ENCODE data around the gene FGD3. TPM values are rescaled to one million over a fixed set of nuclear protein-coding genes. Genes with fewer than 3 reads are reported as not detected.

FGD3 gene
- total and polyA plus RNA-seq, 2 experiments from 2014 or later = not detected

GRCh38 chr9:93082841-93083411, 135.6 kb downstream of the FGD3 start:
- Histone ChIP-seq H4K20me1 (ENCODE audit: insufficient read depth) (no peaks in the 10 kb centered on the region), H3K79me2 (ENCODE audit: insufficient read depth) (no peaks in the 10 kb centered on the region), H2AFZ (no peak overlapping the region), H3K4me1 (ENCODE audit: insufficient read depth) (no peaks in the 10 kb centered on the region), H3K4me2 (ENCODE audit: unreplicated experiment) (no peak overlapping the region), H3K27ac (no peak overlapping the region), H3F3A (ENCODE audit: insufficient read depth) (0 out of 2 replicates have a peak, but pooled peaks cover 4% of the 10 kb centered on the region), H3K9me2 (ENCODE audit: insufficient read depth) (no peaks in the 10 kb centered on the region), H3K4me3 (no peak overlapping the region), H3K9me3 (ENCODE audit: low read depth) (no peaks in the 10 kb centered on the region), H3K9ac (no peak overlapping the region), H3K27me3 (replicated peaks; ENCODE audit: insufficient read depth) (no peaks in the 10 kb centered on the region), H3K36me3 (ENCODE audit: low read depth) (no peaks in the 10 kb centered on the region)
- in situ Hi-C loops (cut with MboI) = no loop called here
- WGBS, 2 experiments (ENCODE audit: low coverage in 1 of 2, low lambda C conversion rate in 2 of 2, missing lambda C conversion rate in 2 of 2) = 67 to 74% methylated on average over 16 to 18 of the region's 18 CpGs
- no peak for TF ChIP-seq EZH2 (IDR thresholded peaks at IDR 0.05; ENCODE audit: insufficient read depth, poor library complexity, severe bottlenecking)
- no peak for TF ChIP-seq EZH2phosphoT487 (IDR thresholded peaks at IDR 0.05; ENCODE audit: insufficient read depth, low read depth)
- no peak for DNase-seq

DNA sequence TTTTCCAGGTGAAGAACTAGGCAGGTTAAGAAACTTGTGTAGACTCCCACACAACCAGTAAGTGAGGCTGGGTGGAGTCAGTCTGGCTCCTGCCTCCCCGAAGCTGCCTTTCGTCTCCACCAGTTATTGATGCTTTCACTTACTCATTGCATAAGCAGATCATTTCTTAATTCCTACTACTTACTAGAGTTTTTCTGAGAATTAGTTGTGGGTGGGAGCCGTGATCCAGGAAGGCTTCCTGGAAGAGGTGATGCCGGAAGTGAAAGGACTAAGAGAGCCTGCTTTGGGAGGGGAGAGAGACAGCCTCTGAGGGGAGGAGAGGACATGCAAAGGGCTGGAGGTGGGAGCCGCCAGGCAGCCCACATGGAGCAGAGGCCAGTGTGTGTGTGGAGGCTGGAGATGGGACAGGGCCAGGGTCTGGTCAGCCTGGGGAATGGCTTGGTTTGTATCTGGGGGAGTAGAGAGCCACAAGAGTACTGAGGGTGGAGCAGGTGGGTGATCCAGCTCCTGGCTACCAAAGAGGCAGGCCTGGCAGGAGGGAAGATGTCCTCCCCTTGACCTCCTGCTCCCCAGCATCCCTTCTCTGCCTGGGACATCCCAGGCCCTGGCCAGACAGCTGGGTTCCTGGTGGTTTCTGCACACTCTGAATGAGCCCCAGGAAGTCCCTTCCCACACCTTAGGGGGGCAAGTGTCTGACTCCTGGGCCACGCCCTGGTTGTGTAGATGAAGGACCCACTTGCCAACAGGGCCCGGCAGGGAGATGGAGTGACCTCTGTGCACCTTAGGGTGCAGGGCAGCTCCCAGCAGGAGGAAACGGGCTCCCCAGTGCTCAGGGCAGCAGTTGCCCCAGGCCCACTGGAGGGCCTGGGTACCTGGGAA, 136.5 kb downstream of the FGD3 start:
- Histone ChIP-seq H3K36me3 (ENCODE audit: low read depth) (no peaks in the 10 kb centered on the region), H3F3A (ENCODE audit: insufficient read depth) (0 out of 2 replicates have a peak, but pooled peaks cover 4% of the 10 kb centered on the region), H3K27me3 (replicated peaks; ENCODE audit: insufficient read depth) (no peaks in the 10 kb centered on the region), H3K27ac (no peak overlapping the region), H3K79me2 (ENCODE audit: insufficient read depth) (no peaks in the 10 kb centered on the region), H3K9me2 (ENCODE audit: insufficient read depth) (no peaks in the 10 kb centered on the region), H3K4me3 (no peak overlapping the region), H4K20me1 (ENCODE audit: insufficient read depth) (no peaks in the 10 kb centered on the region), H3K9ac (no peak overlapping the region), H3K4me1 (ENCODE audit: insufficient read depth) (no peaks in the 10 kb centered on the region), H3K9me3 (ENCODE audit: low read depth) (no peaks in the 10 kb centered on the region), H2AFZ (no peak overlapping the region), H3K4me2 (ENCODE audit: unreplicated experiment) (no peak overlapping the region)
- in situ Hi-C loops (cut with MboI) = no loop called here
- 45% methylated on average over 8 of the region's 8 CpGs for WGBS, 2 experiments (ENCODE audit: low coverage in 1 of 2, low lambda C conversion rate in 2 of 2, missing lambda C conversion rate in 2 of 2)
- TF ChIP-seq EZH2 (IDR thresholded peaks at IDR 0.05; ENCODE audit: insufficient read depth, poor library complexity, severe bottlenecking) (no peak), EZH2phosphoT487 (IDR thresholded peaks at IDR 0.05; ENCODE audit: insufficient read depth, low read depth) (no peak)
- no peak for DNase-seq

GRCh38 chr9:93084471-93084881, 137.2 kb downstream of the FGD3 start:
- H3K4me3 ChIP-seq = no peak overlapping the region
- H3F3A ChIP-seq (ENCODE audit: insufficient read depth) = 0 out of 2 replicates have a peak, but pooled peaks cover 4% of the 10 kb centered on the region
- no peaks in the 10 kb centered on the region for H3K4me1 ChIP-seq (ENCODE audit: insufficient read depth)
- H3K79me2 ChIP-seq (ENCODE audit: insufficient read depth) = no peaks in the 10 kb centered on the region
- 76 to 82% methylated on average over 6 of the region's 6 CpGs for WGBS, 2 experiments (ENCODE audit: low coverage in 1 of 2, low lambda C conversion rate in 2 of 2, missing lambda C conversion rate in 2 of 2)
- H3K27me3 ChIP-seq (replicated peaks; ENCODE audit: insufficient read depth) = no peaks in the 10 kb centered on the region
- in situ Hi-C loops (cut with MboI) = no loop called here
- no peak overlapping the region for H2AFZ ChIP-seq
- no peak overlapping the region for H3K27ac ChIP-seq
- no peaks in the 10 kb centered on the region for H3K36me3 ChIP-seq (ENCODE audit: low read depth)
- no peaks in the 10 kb centered on the region for H4K20me1 ChIP-seq (ENCODE audit: insufficient read depth)
- no peaks in the 10 kb centered on the region for H3K9me2 ChIP-seq (ENCODE audit: insufficient read depth)
- TF ChIP-seq EZH2phosphoT487 (IDR thresholded peaks at IDR 0.05; ENCODE audit: insufficient read depth, low read depth) (no peak), EZH2 (IDR thresholded peaks at IDR 0.05; ENCODE audit: insufficient read depth, poor library complexity, severe bottlenecking) (no peak)
- no peak for DNase-seq
- H3K9ac ChIP-seq = no peak overlapping the region
- no peaks in the 10 kb centered on the region for H3K9me3 ChIP-seq (ENCODE audit: low read depth)
- H3K4me2 ChIP-seq (ENCODE audit: unreplicated experiment) = no peak overlapping the region

- H4K20me1 ChIP-seq (ENCODE audit: insufficient read depth) = no peaks in the 10 kb centered on the region
- TF ChIP-seq EZH2phosphoT487 (IDR thresholded peaks at IDR 0.05; ENCODE audit: insufficient read depth, low read depth) = no peak
- no peak for TF ChIP-seq EZH2 (IDR thresholded peaks at IDR 0.05; ENCODE audit: insufficient read depth, poor library complexity, severe bottlenecking)
- no peaks in the 10 kb centered on the region for H3K27me3 ChIP-seq (replicated peaks; ENCODE audit: insufficient read depth)
- H3K9me3 ChIP-seq (ENCODE audit: low read depth) = no peaks in the 10 kb centered on the region
- H3K36me3 ChIP-seq (ENCODE audit: low read depth) = no peaks in the 10 kb centered on the region
- H2AFZ ChIP-seq = no peak overlapping the region
- H3K9me2 ChIP-seq (ENCODE audit: insufficient read depth) = no peaks in the 10 kb centered on the region
- in situ Hi-C loops (cut with MboI) = no loop called here
- H3K9ac ChIP-seq = no peak overlapping the region
- no peak for DNase-seq
- H3K4me2 ChIP-seq (ENCODE audit: unreplicated experiment) = no peak overlapping the region
- peaks cover 9% of the 10 kb centered on the region for H3F3A ChIP-seq (ENCODE audit: insufficient read depth)
- no peaks in the 10 kb centered on the region for H3K4me1 ChIP-seq (ENCODE audit: insufficient read depth)
- no peaks in the 10 kb centered on the region for H3K79me2 ChIP-seq (ENCODE audit: insufficient read depth)
- no peak overlapping the region for H3K27ac ChIP-seq
- 79 to 89% methylated on average over 4 of the region's 4 CpGs for WGBS, 2 experiments (ENCODE audit: low coverage in 1 of 2, low lambda C conversion rate in 2 of 2, missing lambda C conversion rate in 2 of 2)
- no peak overlapping the region for H3K4me3 ChIP-seq
These were observed 138.4 kb downstream of the FGD3 start for GRCh38 chr9:93085676-93086075.

Other genes starting within 250 kb of the FGD3 start
- gene BICD2, start 182.7 kb upstream of the FGD3 start, total RNA-seq (2014; rRNA removed; shearing (Covaris generic)) = 45.0 and 53.5 TPM in 2 replicates
- 25.6 and 27.5 TPM in 2 replicates for gene BICD2, start 182.7 kb upstream of the FGD3 start, polyA plus RNA-seq (2016; fragmentation: Nextera tagmentation; extraction: Ambion mirVana)
- 5.9 and 6.9 TPM in 2 replicates for gene ZNF484, start 69.5 kb upstream of the FGD3 start, total RNA-seq (2014; rRNA removed; shearing (Covaris generic))
- gene ZNF484, start 69.5 kb upstream of the FGD3 start, polyA plus RNA-seq (2016; fragmentation: Nextera tagmentation; extraction: Ambion mirVana) = 2.8 and 3.1 TPM in 2 replicates
- gene SUSD3, start 111.2 kb downstream of the FGD3 start, total RNA-seq (2014; rRNA removed; shearing (Covaris generic)) = 0.43 and 0.63 TPM in 2 replicates
- gene SUSD3, start 111.2 kb downstream of the FGD3 start, polyA plus RNA-seq (2016; fragmentation: Nextera tagmentation; extraction: Ambion mirVana) = not detected in 2 replicates
- gene CARD19, start 148.7 kb downstream of the FGD3 start, total RNA-seq (2014; rRNA removed; shearing (Covaris generic)) = 48.8 and 54.1 TPM in 2 replicates
- gene CARD19, start 148.7 kb downstream of the FGD3 start, polyA plus RNA-seq (2016; fragmentation: Nextera tagmentation; extraction: Ambion mirVana) = 58.6 and 69.5 TPM in 2 replicates
- gene NINJ1, start 186.7 kb downstream of the FGD3 start, total RNA-seq (2014; rRNA removed; shearing (Covaris generic)) = 19.1 and 24.9 TPM in 2 replicates
- gene NINJ1, start 186.7 kb downstream of the FGD3 start, polyA plus RNA-seq (2016; fragmentation: Nextera tagmentation; extraction: Ambion mirVana) = 42.9 and 44.2 TPM in 2 replicates
- not detected in 2 replicates for gene WNK2, start 236.6 kb downstream of the FGD3 start, total RNA-seq (2014; rRNA removed; shearing (Covaris generic))
- gene WNK2, start 236.6 kb downstream of the FGD3 start, polyA plus RNA-seq (2016; fragmentation: Nextera tagmentation; extraction: Ambion mirVana) = not detected in 2 replicates